HUES64 (cell line): ENCODE measurements around the gene RNF214. TPM values are rescaled to one million over a fixed set of nuclear protein-coding genes. Genes with fewer than 3 reads are reported as not detected.
A peak's percentile ranks its signal among the peaks of the same experiment; 100 is the strongest.
"Not testable (repeated sequence)": the region's sequence is repeated elsewhere in the genome, so short reads cannot be mapped to it uniquely, and the experiment has no call there.

Source experiments
- H3K27ac ChIP-seq: 2 replicates; pipeline ENCODE4 v1.7.0; 2013; ENCODE audit warnings: low read depth, low read length, inconsistent platforms
- H3K27me3 ChIP-seq: 2 replicates; pipeline ENCODE4 v1.6.1; 2013; ENCODE audit warnings: mild to moderate bottlenecking, low read length; ENCODE audit not compliant: insufficient read depth
- H3K36me3 ChIP-seq: 2 replicates; pipeline ENCODE4 v1.6.1; 2013; ENCODE audit warnings: mild to moderate bottlenecking, low read length; ENCODE audit not compliant: insufficient read depth
- H3K4me1 ChIP-seq: 2 replicates; pipeline ENCODE4 v1.6.1; 2013; ENCODE audit warnings: mild to moderate bottlenecking, low read length, moderate library complexity; ENCODE audit not compliant: insufficient read depth
- H3K4me3 ChIP-seq: 2 replicates; pipeline ENCODE4 v1.5.1; 2013; ENCODE audit warnings: mild to moderate bottlenecking, low read length, moderate library complexity
- H3K9ac ChIP-seq: 2 replicates; pipeline ENCODE4 v1.6.1; 2013; ENCODE audit warnings: mild to moderate bottlenecking, low read depth, low read length
- H3K9me3 ChIP-seq: 2 replicates; pipeline ENCODE4 v1.6.1; 2013; ENCODE audit warnings: low read depth, low read length; ENCODE audit not compliant: insufficient read depth
- WGBS: fragments of 150-250, 120-280 bp; methylation state at CpG from one replicate; pipeline ENCODE4 v1.1.7; 2013; ENCODE audit warnings: missing lambda C conversion rate; 5-methylcytosine and 5-hydroxymethylcytosine counted together
- polyA plus RNA-seq, 2 experiments: library from polyadenylated mRNA; stranded (reverse); fragments of 50-300 nt; gene quantifications; one replicate each; pipeline ENCODE4 v1.2.3, GENCODE V29; 2013

Gene RNF214
- polyA plus RNA-seq (2013, experiment 1 of 2) = 27.3 TPM
- 22.9 TPM for polyA plus RNA-seq (2013, experiment 2 of 2)

DNA sequence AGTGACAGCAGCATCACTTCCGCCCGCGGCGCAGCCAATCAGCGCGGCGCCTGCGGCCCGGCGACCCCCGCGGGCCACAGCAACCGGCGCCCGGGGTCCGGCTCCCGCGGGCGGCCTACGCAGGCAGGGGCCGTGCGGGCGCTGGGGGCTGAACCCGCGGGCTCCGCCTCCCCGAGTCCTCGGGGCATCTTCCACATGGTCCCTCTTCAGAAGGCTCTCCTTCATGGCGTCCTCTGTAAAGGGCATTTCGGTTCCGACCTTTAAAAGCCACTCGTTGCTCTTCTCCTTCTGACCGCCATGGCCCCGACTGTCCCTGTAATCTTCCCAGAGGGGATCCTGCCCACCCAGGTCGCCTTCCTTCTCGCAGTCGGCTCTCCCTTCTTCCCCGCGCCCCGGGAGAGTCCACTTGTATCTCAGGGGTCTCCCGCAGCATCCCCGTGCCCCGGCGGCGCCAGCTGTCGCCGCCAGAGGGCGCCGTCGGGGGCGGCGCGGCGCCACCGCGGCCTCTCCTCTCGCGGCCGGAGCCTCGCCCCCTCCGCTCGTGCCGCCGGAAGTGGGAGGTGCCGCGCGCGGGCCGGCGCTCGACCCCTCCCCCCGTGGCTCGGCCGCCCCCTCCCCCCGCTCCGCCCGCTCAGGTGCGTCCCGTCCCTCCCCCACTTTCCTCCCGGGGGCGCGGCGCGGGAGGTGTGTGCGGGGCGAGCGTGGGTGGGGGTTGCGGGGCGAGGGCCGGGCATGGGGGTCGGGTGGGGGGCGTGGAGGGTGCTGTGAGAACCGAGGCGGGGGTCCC is at the start of gene RNF214:
RNF214 (plus strand) TSS at position 580 of the 787 bp plus-strand sequence. CDS start 1,602 bp downstream, outside the sequence.
- H3K9ac ChIP-seq = peak within 1 kb of the TSS; percentile 86
- no peaks in the 10 kb centered on the region for H3K27me3 ChIP-seq
- H3K4me3 ChIP-seq = peak within 1 kb of the TSS; percentile 99
- peak within 1 kb of the TSS; percentile 73; the same call in 1 of the 2 replicates for H3K27ac ChIP-seq
- WGBS = under 1% methylated on average over 64 of the region's 94 CpGs
- peaks cover 38% of the 10 kb centered on the region for H3K36me3 ChIP-seq
- H3K4me1 ChIP-seq = peaks cover 16% of the 10 kb centered on the region
- H3K9me3 ChIP-seq = no peaks in the 10 kb centered on the region

DNA sequence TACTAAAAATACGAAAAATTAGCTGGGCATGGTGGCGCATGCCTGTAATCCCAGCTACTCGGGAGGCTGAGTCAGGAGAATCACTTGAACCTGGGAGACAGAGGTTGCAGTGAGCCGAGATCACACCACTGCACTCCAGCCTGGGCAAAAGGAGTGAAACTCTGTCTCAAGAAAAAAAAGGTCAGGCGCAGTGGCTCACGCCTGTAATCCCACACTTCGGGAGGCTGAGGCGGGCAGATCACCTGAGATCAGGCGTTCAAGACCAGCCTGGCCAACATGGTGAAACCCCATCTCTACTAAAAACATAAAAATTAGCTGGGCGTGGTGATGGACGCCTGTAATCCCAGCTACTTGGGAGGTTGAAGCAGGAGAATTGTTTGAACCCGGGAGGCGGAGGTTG is 49.3 kb upstream of the RNF214 start:
- 94% methylated on average over 13 of the region's 13 CpGs for WGBS
- not testable (repeated sequence) for H3K27me3 ChIP-seq, H3K9me3 ChIP-seq, H3K27ac ChIP-seq, H3K4me3 ChIP-seq, H3K9ac ChIP-seq
- peaks cover 11% of the 10 kb centered on the region; the same call in 1 of the 2 replicates for H3K4me1 ChIP-seq
- H3K36me3 ChIP-seq = peaks cover 15% of the 10 kb centered on the region

DNA sequence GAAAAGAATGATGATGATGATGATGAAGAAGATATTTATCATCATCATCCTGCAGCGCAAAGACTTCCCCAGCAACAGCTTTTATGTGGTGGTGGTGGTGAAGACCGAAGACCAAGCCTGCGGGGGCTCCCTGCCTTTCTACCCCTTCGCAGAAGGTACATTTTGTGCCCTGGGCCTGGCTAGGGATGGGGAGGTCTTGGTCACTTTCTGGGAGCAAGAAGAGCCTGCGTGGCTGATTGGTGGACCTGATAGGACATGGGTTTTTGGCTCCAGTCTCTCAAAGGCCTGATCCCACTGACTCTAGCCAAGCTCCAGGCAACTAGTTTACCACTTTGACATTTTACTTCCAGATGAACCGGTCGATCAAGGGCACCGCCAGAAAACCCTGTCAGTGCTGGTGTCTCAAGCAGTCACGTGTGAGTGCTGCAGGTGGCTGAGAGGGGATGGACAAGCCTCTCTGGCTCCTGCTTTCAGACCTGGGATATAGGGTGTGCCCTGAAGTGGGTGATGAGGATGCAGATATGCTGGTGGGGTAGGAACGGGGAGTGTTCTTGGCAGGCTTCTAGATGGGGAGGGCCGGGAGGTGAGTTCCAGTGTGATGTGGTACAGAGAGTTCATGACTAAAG is 48.6 kb upstream of the RNF214 start:
- no peak overlapping the region for H3K4me3 ChIP-seq
- peaks cover 11% of the 10 kb centered on the region; the same call in 1 of the 2 replicates for H3K4me1 ChIP-seq
- no peak overlapping the region for H3K9ac ChIP-seq
- H3K36me3 ChIP-seq = peaks cover 21% of the 10 kb centered on the region
- no peak overlapping the region for H3K27ac ChIP-seq
- no peaks in the 10 kb centered on the region for H3K27me3 ChIP-seq
- 92% methylated on average over 11 of the region's 11 CpGs for WGBS
- no peaks in the 10 kb centered on the region for H3K9me3 ChIP-seq

DNA sequence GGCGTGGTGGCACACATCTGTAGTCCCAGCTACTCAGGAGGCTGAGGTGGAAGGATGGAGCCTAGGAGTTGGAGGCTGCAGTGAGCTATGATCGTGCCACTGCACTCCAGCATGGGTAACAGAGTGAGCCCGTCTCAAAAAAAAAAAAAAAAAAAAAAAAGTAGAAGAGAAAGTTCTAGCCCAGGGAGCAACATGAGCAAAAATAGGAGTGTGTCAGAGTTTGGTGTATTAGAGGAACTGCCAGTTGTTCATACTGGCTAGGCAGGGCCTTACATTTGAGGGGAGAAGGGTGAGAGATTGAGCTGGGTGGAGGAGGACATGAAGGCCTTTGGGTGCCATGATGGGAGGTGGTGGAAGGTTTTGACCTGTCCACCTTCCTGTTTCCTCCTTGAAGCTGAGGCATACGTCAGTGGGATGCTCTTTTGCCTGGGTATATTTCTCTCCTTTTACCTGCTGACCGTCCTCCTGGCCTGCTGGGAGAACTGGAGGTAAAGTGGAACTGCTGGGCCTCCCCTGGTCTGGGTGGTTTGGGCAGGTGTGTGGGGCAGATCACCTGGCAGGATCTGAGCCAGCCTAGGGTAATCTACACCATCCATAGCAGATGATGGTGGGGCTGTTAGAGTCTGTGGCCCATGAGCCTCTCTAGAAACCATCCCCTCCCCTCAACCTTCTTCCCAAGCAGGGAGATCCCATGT is 46.6 kb upstream of the RNF214 start:
- Histone ChIP-seq H3K27me3 (no peaks in the 10 kb centered on the region), H3K4me1 (no peaks in the 10 kb centered on the region; the same call in 1 of the 2 replicates), H3K9ac (no peak overlapping the region), H3K9me3 (no peaks in the 10 kb centered on the region), H3K4me3 (no peak overlapping the region), H3K36me3 (peaks cover 34% of the 10 kb centered on the region), H3K27ac (no peak overlapping the region)
- 95% methylated on average over 5 of the region's 5 CpGs for WGBS

DNA sequence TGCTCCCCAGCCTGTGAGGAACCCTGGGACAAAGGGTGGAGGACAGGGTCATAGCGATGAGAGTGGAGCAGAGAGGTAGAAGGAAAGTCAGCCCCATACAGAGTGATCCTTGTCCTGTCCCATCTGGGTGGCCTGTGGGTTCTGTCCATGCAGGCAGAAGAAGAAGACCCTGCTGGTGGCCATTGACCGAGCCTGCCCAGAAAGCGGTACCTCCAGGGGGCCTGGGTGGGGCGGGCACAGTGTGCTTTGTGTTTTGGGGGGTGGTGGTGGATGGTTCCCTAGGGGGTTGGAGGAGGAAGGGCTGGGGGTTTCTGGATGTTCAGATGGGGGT is 46.1 kb upstream of the RNF214 start:
- peaks cover 34% of the 10 kb centered on the region for H3K36me3 ChIP-seq
- H3K4me3 ChIP-seq = no peak overlapping the region
- H3K9me3 ChIP-seq = no peaks in the 10 kb centered on the region
- H3K4me1 ChIP-seq = no peaks in the 10 kb centered on the region
- no peak overlapping the region for H3K27ac ChIP-seq
- H3K9ac ChIP-seq = no peak overlapping the region
- WGBS = 89% methylated on average over 4 of the region's 4 CpGs
- no peaks in the 10 kb centered on the region for H3K27me3 ChIP-seq

DNA sequence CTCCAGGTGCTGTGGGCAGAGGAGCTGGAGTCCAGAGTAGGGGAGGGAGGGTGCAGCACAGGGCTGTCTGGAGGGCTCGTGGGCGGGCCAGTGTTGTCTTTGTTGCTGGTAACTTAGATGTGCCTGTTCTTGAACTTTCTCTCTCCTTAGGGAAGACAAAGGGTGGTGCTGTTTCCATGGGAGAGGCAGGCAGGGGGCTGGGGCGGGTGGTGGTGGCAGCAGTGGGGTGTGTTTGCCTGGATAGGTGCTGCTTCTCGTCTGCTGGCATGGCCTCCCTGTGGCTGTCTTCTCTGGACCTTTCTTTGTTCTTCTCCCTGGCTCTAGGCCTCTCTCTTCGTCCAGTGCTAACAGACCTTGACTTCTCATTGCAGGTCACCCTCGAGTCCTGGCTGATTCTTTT is 45.5 kb upstream of the RNF214 start:
- Histone ChIP-seq H3K36me3 (peaks cover 37% of the 10 kb centered on the region), H3K9me3 (no peaks in the 10 kb centered on the region), H3K9ac (no peak overlapping the region), H3K4me3 (no peak overlapping the region), H3K27ac (no peak overlapping the region), H3K27me3 (no peaks in the 10 kb centered on the region), H3K4me1 (no peaks in the 10 kb centered on the region)
- 85% methylated on average over 6 of the region's 6 CpGs for WGBS

DNA sequence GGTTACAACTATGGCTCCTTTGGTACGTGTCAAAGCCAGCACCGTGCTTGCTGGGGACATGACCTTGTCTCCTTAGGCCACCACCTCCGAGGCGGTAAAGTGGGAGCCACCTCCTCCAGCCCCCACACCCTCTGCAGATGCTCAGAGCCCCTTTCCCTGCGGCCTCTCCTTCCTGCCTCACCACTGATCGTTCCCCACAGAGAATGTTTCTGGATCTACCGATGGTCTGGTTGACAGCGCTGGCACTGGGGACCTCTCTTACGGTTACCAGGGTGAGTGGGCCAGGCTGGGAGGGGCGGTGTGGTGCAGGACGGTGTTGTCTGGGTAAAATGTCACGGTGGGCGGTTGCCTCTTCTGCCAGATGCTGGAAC is 45.1 kb upstream of the RNF214 start:
- no peaks in the 10 kb centered on the region for H3K27me3 ChIP-seq
- H3K9ac ChIP-seq = no peak overlapping the region
- no peak overlapping the region for H3K4me3 ChIP-seq
- peaks cover 33% of the 10 kb centered on the region for H3K36me3 ChIP-seq
- no peak overlapping the region for H3K27ac ChIP-seq
- H3K4me1 ChIP-seq = no peaks in the 10 kb centered on the region
- no peaks in the 10 kb centered on the region for H3K9me3 ChIP-seq
- WGBS = 93% methylated on average over 13 of the region's 13 CpGs

DNA sequence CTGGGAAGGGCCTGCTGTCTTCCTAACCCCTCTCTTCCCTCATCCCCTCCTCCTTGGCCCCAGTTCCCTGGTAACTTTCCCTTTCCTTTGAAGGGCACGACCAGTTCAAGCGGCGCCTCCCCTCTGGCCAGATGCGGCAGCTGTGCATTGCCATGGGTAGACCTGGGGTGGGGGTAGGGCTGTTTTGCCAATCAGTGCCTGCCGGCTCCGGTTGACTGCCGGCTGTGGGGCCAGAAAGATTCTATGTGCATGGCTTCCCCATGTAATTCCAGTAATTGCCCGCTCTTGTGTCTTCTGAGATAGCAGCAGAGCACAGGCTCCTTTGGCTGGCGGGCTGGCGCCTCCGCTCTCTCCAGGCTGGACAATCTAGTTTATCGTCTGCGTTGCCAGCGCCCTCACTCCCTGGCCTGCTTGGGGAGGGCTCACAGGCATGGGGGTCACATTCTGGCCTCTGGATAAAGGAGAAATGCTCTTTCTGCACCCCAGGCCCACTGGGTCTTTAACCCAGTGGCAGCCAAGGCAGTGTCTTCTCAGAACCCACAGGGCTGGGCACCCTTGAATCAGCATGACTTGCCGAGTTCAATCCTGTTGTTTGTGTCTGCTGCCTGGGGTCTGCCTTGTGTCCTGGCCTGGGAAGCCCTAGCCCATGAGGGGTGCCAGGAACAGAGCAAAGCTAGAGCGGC is 44.5 kb upstream of the RNF214 start:
- no peak overlapping the region for H3K4me3 ChIP-seq
- H3K9me3 ChIP-seq = no peaks in the 10 kb centered on the region
- no peaks in the 10 kb centered on the region for H3K4me1 ChIP-seq
- H3K9ac ChIP-seq = no peak overlapping the region
- H3K27me3 ChIP-seq = no peaks in the 10 kb centered on the region
- peaks cover 34% of the 10 kb centered on the region for H3K36me3 ChIP-seq
- 96% methylated on average over 16 of the region's 16 CpGs for WGBS
- no peak overlapping the region for H3K27ac ChIP-seq

DNA sequence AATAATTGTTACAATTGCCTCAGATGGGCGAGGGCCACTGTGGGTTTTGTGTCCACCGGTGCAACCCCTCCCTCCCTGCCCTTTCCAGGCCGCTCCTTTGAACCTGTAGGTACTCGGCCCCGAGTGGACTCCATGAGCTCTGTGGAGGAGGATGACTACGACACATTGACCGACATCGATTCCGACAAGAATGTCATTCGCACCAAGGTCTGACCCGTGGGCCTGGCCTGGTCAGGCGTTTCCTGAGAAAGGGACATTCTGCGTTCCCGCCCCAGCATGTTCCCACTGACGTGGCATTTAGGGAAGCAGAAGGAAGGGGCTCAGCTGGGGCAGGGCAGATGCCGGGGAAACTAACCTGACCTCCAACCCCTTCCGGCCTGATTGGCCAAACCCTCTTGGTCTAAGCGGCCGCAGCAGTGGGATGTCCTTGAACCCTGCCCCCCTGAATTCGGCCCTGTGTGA is 43.8 kb upstream of the RNF214 start:
- Histone ChIP-seq H3K27ac (no peak overlapping the region), H3K36me3 (peaks cover 40% of the 10 kb centered on the region), H3K4me3 (no peak overlapping the region), H3K4me1 (no peaks in the 10 kb centered on the region), H3K27me3 (no peaks in the 10 kb centered on the region), H3K9ac (no peak overlapping the region), H3K9me3 (no peaks in the 10 kb centered on the region)
- 90% methylated on average over 20 of the region's 20 CpGs for WGBS

DNA sequence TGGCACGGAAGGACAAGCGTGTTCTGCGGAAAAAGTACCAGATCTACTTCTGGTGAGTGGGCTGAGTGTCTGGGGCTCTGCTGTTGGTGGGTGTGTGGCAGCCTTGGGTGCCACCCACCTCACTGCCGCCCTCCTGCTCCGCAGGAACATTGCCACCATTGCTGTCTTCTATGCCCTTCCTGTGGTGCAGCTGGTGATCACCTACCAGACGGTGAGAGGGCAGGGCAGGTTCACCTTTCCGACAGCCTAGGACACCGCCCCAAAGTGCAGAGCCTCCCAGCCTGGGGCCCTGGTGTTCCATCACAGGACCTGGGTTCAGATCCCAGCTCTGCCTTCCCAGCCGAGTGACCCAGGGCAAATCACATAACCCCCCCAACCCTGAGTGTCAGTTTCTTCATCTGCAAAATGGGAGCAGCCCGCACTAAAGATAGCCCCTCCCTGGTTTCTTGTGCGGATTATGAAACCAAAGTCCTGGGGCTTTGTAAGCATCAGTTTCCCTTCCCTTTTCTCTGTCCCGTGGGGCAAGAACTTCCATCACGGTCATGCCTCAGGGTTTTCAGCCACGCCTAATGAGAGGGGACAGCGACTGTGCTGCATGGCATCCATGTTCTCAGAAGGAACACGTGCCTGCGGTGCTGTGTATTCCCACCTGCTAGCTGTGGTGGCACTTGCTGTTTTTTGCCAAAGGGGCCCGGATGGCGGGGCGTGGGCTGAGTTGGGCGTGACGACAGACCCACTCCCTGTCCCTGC is 43.1 kb upstream of the RNF214 start:
- H3K27ac ChIP-seq = no peak overlapping the region
- H3K4me3 ChIP-seq = no peak overlapping the region
- WGBS = 95% methylated on average over 22 of the region's 22 CpGs
- H3K4me1 ChIP-seq = no peaks in the 10 kb centered on the region
- no peaks in the 10 kb centered on the region for H3K27me3 ChIP-seq
- H3K9me3 ChIP-seq = no peaks in the 10 kb centered on the region
- H3K9ac ChIP-seq = no peak overlapping the region
- H3K36me3 ChIP-seq = peaks cover 42% of the 10 kb centered on the region
